Measurements from ENCODE around the gene SH3TC2.

SH3TC2 gene

GRCh38 chr5:148981353-148981752 is 81.5 kb downstream of the SH3TC2 start:
- peaks cover 3% of the 10 kb centered on the region for H3K27me3 ChIP-seq (replicated peaks; ENCODE audit: control insufficient read depth, insufficient read depth, low read length, poor library complexity, severe bottlenecking)
- H3K4me3 ChIP-seq (ENCODE audit: insufficient read depth, low read depth, low read length, poor library complexity, severe bottlenecking) = no peak overlapping the region
- H3K27ac ChIP-seq (ENCODE audit: insufficient read depth, low read length, poor library complexity, severe bottlenecking) = no peak overlapping the region
- no peaks in the 10 kb centered on the region for H3K4me1 ChIP-seq (ENCODE audit: control insufficient read depth, insufficient read depth, low read length, poor library complexity, severe bottlenecking)
- H3K9me3 ChIP-seq (ENCODE audit: control insufficient read depth, low read length) = no peaks in the 10 kb centered on the region
- DNase-seq = no peak
- H3K36me3 ChIP-seq (ENCODE audit: control insufficient read depth, insufficient read depth, low read length) = no peaks in the 10 kb centered on the region

DNA sequence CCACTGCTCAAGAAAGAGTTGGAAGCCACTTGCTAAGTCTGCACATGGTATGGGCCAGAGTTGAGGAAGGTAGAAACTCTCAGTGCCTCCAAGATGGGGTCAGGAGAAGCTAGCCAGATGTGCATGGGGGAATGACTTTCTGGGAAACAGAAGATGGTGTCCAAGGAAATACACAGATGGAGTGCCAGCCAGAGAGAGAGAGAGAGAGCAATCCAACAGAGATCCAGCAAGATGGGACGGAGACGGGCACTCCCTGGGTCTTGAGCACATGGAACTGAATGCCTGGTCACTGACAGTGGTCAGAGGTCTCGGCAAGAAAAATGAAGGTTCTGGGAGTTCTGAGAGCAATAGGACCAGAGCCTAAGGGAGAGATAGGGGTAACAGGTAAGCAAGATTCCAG is 82.1 kb downstream of the SH3TC2 start:
- no peak for DNase-seq
- H3K27ac ChIP-seq (ENCODE audit: insufficient read depth, low read length, poor library complexity, severe bottlenecking) = no peak overlapping the region
- H3K36me3 ChIP-seq (ENCODE audit: control insufficient read depth, insufficient read depth, low read length) = no peaks in the 10 kb centered on the region
- H3K27me3 ChIP-seq (replicated peaks; ENCODE audit: control insufficient read depth, insufficient read depth, low read length, poor library complexity, severe bottlenecking) = peaks cover 3% of the 10 kb centered on the region
- H3K4me3 ChIP-seq (ENCODE audit: insufficient read depth, low read depth, low read length, poor library complexity, severe bottlenecking) = no peak overlapping the region
- H3K4me1 ChIP-seq (ENCODE audit: control insufficient read depth, insufficient read depth, low read length, poor library complexity, severe bottlenecking) = no peaks in the 10 kb centered on the region
- no peaks in the 10 kb centered on the region for H3K9me3 ChIP-seq (ENCODE audit: control insufficient read depth, low read length)

GRCh38 chr5:148979083-148979723 is 83.7 kb downstream of the SH3TC2 start:
- H3K27me3 ChIP-seq (replicated peaks; ENCODE audit: control insufficient read depth, insufficient read depth, low read length, poor library complexity, severe bottlenecking) = peaks cover 3% of the 10 kb centered on the region
- H3K36me3 ChIP-seq (ENCODE audit: control insufficient read depth, insufficient read depth, low read length) = no peaks in the 10 kb centered on the region
- H3K4me3 ChIP-seq (ENCODE audit: insufficient read depth, low read depth, low read length, poor library complexity, severe bottlenecking) = no peak overlapping the region
- H3K9me3 ChIP-seq (ENCODE audit: control insufficient read depth, low read length) = no peaks in the 10 kb centered on the region
- H3K4me1 ChIP-seq (ENCODE audit: control insufficient read depth, insufficient read depth, low read length, poor library complexity, severe bottlenecking) = no peaks in the 10 kb centered on the region
- no peak overlapping the region for H3K27ac ChIP-seq (ENCODE audit: insufficient read depth, low read length, poor library complexity, severe bottlenecking)
- no peak for DNase-seq

DNA sequence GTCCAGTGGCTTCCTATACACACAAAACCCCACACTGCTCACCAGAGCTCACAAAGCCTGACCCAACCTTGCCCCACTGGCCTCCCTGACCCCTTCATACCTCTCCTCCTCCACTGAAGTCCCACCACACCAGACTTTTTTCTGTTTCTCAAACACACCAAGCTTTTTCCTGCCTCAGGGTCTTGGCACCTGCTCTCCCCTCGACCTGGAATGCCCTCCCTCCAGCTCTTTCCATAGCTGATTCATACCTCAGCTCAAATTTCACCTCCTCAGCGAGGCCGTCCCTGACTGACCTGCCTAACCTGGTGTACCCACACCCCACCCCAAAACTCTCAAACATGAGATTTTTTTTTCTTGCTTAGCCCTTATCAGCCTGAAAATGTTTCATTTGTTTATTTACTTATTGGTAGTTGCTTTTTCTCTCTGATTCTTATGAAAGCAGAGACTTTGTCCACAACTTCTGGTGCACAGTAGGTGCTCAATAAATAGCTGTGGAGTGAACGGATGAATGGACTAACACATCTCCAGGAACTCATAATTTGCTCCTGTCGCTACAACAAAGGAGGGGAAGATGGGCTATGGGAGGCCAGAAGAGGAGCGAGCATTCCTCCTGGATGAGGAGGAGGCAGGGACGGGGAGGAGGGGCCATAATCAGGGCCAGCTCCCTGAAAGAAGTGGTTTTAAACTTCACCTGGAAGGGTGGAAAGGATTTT is 84.3 kb downstream of the SH3TC2 start:
- no peaks in the 10 kb centered on the region for H3K4me1 ChIP-seq (ENCODE audit: control insufficient read depth, insufficient read depth, low read length, poor library complexity, severe bottlenecking)
- no peaks in the 10 kb centered on the region for H3K9me3 ChIP-seq (ENCODE audit: control insufficient read depth, low read length)
- no peaks in the 10 kb centered on the region for H3K36me3 ChIP-seq (ENCODE audit: control insufficient read depth, insufficient read depth, low read length)
- peaks cover 3% of the 10 kb centered on the region for H3K27me3 ChIP-seq (replicated peaks; ENCODE audit: control insufficient read depth, insufficient read depth, low read length, poor library complexity, severe bottlenecking)
- no peak overlapping the region for H3K4me3 ChIP-seq (ENCODE audit: insufficient read depth, low read depth, low read length, poor library complexity, severe bottlenecking)
- no peak overlapping the region for H3K27ac ChIP-seq (ENCODE audit: insufficient read depth, low read length, poor library complexity, severe bottlenecking)
- no peak for DNase-seq

DNA sequence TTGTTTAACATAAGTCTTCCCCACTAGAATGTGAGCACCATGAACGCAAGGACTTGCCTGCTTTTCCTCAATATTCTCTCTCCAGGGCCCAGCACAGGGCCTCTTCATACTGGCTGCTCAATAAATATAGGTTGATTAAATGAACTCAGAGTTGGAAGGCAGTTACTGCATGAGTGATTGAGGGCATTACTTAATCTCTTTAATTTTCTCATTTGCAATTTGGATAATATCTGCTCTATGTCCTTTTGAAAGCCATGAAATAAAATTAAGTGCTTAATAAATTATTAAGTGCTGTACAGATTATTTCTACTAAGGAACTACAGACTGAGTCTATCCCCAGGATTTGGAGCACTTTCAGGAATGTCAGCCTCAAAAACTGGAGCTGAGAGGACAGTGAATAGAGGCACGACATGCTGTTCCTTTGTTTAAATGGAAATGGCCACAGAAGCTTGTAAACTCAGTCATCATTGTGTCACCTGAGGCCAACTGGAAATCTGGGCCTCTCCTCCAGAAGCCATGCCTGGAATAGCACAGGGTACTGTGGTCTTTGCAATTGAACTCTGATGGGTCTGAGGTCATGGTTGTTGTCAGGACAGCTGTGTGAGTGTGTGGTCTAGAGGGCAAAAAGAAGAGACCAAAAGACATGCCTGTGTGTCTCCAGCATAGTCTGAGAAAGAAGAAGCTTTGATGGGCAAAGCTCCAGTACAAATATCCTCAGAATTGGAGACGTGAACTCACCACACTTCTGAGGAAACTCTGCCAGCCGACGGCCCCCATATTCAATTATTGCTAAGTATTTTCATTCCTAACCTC is 86.1 kb downstream of the SH3TC2 start:
- no peaks in the 10 kb centered on the region for H3K27me3 ChIP-seq (replicated peaks; ENCODE audit: control insufficient read depth, insufficient read depth, low read length, poor library complexity, severe bottlenecking)
- no peaks in the 10 kb centered on the region for H3K9me3 ChIP-seq (ENCODE audit: control insufficient read depth, low read length)
- no peak overlapping the region for H3K27ac ChIP-seq (ENCODE audit: insufficient read depth, low read length, poor library complexity, severe bottlenecking)
- H3K4me1 ChIP-seq (ENCODE audit: control insufficient read depth, insufficient read depth, low read length, poor library complexity, severe bottlenecking) = no peaks in the 10 kb centered on the region
- DNase-seq = no peak
- H3K4me3 ChIP-seq (ENCODE audit: insufficient read depth, low read depth, low read length, poor library complexity, severe bottlenecking) = no peak overlapping the region
- no peaks in the 10 kb centered on the region for H3K36me3 ChIP-seq (ENCODE audit: control insufficient read depth, insufficient read depth, low read length)

- Histone ChIP-seq H3K4me3 (ENCODE audit: insufficient read depth, low read depth, low read length, poor library complexity, severe bottlenecking) (no peak overlapping the region), H3K4me1 (ENCODE audit: control insufficient read depth, insufficient read depth, low read length, poor library complexity, severe bottlenecking) (no peaks in the 10 kb centered on the region), H3K27me3 (replicated peaks; ENCODE audit: control insufficient read depth, insufficient read depth, low read length, poor library complexity, severe bottlenecking) (no peaks in the 10 kb centered on the region), H3K36me3 (ENCODE audit: control insufficient read depth, insufficient read depth, low read length) (no peaks in the 10 kb centered on the region), H3K27ac (ENCODE audit: insufficient read depth, low read length, poor library complexity, severe bottlenecking) (no peak overlapping the region), H3K9me3 (ENCODE audit: control insufficient read depth, low read length) (no peaks in the 10 kb centered on the region)
- DNase-seq = no peak
These were observed 88.1 kb downstream of the SH3TC2 start for GRCh38 chr5:148974642-148975327.

- Histone ChIP-seq H3K9me3 (ENCODE audit: control insufficient read depth, low read length) (no peaks in the 10 kb centered on the region), H3K27me3 (replicated peaks; ENCODE audit: control insufficient read depth, insufficient read depth, low read length, poor library complexity, severe bottlenecking) (no peaks in the 10 kb centered on the region), H3K4me1 (ENCODE audit: control insufficient read depth, insufficient read depth, low read length, poor library complexity, severe bottlenecking) (no peaks in the 10 kb centered on the region), H3K27ac (ENCODE audit: insufficient read depth, low read length, poor library complexity, severe bottlenecking) (no peak overlapping the region), H3K4me3 (ENCODE audit: insufficient read depth, low read depth, low read length, poor library complexity, severe bottlenecking) (no peak overlapping the region), H3K36me3 (ENCODE audit: control insufficient read depth, insufficient read depth, low read length) (no peaks in the 10 kb centered on the region)
- DNase-seq = no peak
These were observed 89.4 kb downstream of the SH3TC2 start for GRCh38 chr5:148973455-148973854.

GRCh38 chr5:148972974-148973374 is 89.9 kb downstream of the SH3TC2 start:
- no peak for DNase-seq
- H3K27ac ChIP-seq (ENCODE audit: insufficient read depth, low read length, poor library complexity, severe bottlenecking) = no peak overlapping the region
- H3K4me3 ChIP-seq (ENCODE audit: insufficient read depth, low read depth, low read length, poor library complexity, severe bottlenecking) = no peak overlapping the region

GRCh38 chr5:148972396-148972795 is 90.5 kb downstream of the SH3TC2 start:
- DNase-seq = no peak
- H3K4me1 ChIP-seq (ENCODE audit: control insufficient read depth, insufficient read depth, low read length, poor library complexity, severe bottlenecking) = no peaks in the 10 kb centered on the region
- H3K27me3 ChIP-seq (replicated peaks; ENCODE audit: control insufficient read depth, insufficient read depth, low read length, poor library complexity, severe bottlenecking) = no peaks in the 10 kb centered on the region
- no peak overlapping the region for H3K27ac ChIP-seq (ENCODE audit: insufficient read depth, low read length, poor library complexity, severe bottlenecking)
- no peaks in the 10 kb centered on the region for H3K36me3 ChIP-seq (ENCODE audit: control insufficient read depth, insufficient read depth, low read length)
- no peaks in the 10 kb centered on the region for H3K9me3 ChIP-seq (ENCODE audit: control insufficient read depth, low read length)
- no peak overlapping the region for H3K4me3 ChIP-seq (ENCODE audit: insufficient read depth, low read depth, low read length, poor library complexity, severe bottlenecking)

More at GRCh38 chr5:148972974-148973374, 89.9 kb downstream of the SH3TC2 start:
- Histone ChIP-seq H3K9me3 (ENCODE audit: control insufficient read depth, low read length) (no peaks in the 10 kb centered on the region), H3K36me3 (ENCODE audit: control insufficient read depth, insufficient read depth, low read length) (no peaks in the 10 kb centered on the region), H3K27me3 (replicated peaks; ENCODE audit: control insufficient read depth, insufficient read depth, low read length, poor library complexity, severe bottlenecking) (no peaks in the 10 kb centered on the region), H3K4me1 (ENCODE audit: control insufficient read depth, insufficient read depth, low read length, poor library complexity, severe bottlenecking) (no peaks in the 10 kb centered on the region)
